NCI-H2196 (cell line): Measurements from ENCODE around the gene ASCC3.
A peak's percentile ranks its signal among the peaks of the same experiment; 100 is the strongest.

ENCODE experiments used
- DNase-seq: peaks from one replicate; lab custom pipeline; 2025; ENCODE audit not compliant: unreplicated experiment; lab: John Stamatoyannopoulos, UW

Gene ASCC3

GRCh38 chr6:100512203-100512862, 368.8 kb downstream of the ASCC3 start:
- peak; percentile 7 for DNase-seq

GRCh38 chr6:100509101-100509500, 372.0 kb downstream of the ASCC3 start:
- DNase-seq = no peak

DNA sequence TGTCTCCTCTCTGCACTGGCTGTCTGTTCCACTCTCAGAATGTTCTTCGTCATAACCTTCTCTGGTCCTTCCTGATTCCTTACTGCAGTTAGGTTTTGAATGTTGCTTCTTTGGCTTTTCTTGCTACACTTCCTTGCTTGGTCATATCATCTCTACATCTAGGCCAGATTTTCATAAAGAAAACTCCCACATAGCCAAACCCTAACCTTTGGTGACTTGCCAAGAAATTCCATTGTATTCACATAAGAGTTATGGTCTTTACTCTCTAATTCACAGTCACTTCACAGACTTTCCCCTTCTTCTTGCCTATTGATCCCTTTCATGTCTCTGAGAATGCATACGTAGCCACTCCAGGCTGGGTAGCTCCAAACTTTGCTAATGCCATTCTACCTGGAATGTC, 374.5 kb downstream of the ASCC3 start:
- DNase-seq = no peak

GRCh38 chr6:100504786-100505737, 376.1 kb downstream of the ASCC3 start:
- no peak for DNase-seq

- no peak for DNase-seq
Measured at GRCh38 chr6:100503043-100503705, 378.0 kb downstream of the ASCC3 start.

- no peak for DNase-seq
Measured at GRCh38 chr6:100493206-100493888, 387.8 kb downstream of the ASCC3 start.

- DNase-seq = no peak
Measured at GRCh38 chr6:100491952-100492670, 389.0 kb downstream of the ASCC3 start.

GRCh38 chr6:100490065-100490464, 391.1 kb downstream of the ASCC3 start:
- no peak for DNase-seq

- DNase-seq = no peak
Measured at GRCh38 chr6:100488244-100488643, 392.9 kb downstream of the ASCC3 start.

- no peak for DNase-seq
Measured at GRCh38 chr6:100487638-100488037, 393.5 kb downstream of the ASCC3 start.

DNA sequence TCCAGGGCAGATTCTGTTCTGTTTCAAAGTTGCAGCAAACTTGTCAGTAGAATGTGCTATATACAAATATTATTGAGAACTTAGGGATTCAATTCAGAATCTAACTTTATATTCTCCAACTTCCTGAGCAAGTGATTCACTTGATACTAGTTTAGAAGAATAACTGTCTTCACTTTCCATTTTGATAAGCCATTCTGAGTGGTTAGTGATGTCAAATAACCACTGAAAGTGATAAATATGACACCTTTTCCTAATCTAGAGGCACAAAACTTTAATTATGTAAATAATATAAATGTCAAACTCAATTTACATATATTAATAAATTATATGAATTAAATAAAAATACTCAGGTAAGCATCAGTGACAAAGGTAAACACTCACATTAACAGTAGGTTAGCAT, 395.9 kb downstream of the ASCC3 start:
- DNase-seq = no peak

DNA sequence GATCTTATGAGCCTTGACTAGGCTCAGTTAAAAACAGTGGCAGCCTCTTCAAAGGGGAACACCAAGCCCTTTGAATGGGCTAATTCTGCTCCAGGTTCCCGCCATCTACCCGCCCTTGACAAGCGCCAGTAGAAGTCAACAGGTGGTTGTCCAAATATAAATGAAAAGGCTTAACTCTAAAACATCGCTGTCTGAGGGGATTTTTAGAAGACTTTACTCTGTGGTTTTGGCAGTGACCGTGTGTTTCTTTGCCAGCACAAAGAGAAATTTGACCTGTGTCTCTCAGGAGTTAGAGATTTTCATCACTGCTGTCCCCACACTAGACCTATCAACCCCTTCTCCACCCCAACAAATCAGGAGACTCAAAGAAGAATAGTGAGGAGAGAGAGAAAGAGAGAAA, 396.7 kb downstream of the ASCC3 start:
- DNase-seq = peak; percentile 13

- DNase-seq = no peak
Measured at GRCh38 chr6:100482698-100483097, 398.4 kb downstream of the ASCC3 start.

DNA sequence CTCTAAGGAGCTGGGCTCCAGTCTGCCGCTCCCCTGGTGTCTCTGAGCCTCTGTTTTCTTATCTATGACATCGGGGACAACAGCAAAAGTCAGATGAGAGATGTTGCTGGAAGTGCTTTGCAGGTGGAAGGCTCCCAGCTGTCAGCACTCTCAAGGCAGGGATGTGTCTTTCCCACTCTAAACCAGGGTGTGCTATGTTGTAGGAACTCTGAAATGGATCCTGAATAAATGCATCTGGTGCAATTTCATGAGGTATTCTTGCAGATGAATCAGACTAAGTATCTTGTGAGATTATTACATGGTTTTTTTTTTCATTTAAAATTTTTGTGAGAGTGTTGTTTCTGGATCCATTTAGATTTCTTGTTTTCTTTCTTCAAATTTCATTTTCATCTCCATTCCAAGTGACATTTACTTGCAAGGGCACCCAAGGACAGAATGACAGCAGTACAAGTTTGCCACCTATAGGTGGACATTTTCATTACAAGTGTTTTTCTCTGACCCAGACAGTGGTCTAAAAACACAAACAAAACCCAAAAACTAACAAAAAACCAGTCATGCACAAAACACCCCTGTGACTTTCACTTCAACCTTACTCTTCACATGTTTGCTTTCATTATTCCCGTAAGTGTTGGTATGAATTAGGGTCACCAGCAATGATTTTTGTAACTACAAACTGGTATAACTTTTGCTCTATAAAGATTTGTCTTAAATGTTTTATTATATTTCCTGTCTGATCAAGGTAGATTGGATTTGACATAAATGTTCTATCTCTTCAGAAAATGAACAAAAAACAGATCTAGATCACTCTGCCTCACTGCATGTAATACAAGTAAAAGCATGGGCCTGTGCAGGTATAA, 401.7 kb downstream of the ASCC3 start:
- DNase-seq = peak; percentile 30

GRCh38 chr6:100475554-100476320, 405.4 kb downstream of the ASCC3 start:
- DNase-seq = no peak

DNA sequence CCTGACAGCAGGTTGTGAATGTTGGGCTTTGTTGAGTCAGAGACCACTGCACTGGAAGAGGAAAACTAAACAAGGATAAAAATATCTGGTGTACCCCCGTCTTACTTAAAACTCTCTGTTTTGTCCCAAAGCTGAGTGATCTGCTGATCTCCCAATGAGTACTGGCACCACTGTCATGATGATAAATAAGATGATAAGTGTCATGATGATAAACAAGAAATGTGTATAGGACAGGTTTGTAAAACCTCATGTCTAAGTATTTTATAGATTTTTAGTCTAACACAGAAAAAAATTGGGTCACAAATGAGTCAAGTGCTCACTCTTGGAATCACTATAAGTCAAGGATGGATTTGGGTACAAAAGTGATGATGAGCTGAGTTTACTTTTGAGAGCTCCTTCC, 407.9 kb downstream of the ASCC3 start:
- DNase-seq = no peak

DNA sequence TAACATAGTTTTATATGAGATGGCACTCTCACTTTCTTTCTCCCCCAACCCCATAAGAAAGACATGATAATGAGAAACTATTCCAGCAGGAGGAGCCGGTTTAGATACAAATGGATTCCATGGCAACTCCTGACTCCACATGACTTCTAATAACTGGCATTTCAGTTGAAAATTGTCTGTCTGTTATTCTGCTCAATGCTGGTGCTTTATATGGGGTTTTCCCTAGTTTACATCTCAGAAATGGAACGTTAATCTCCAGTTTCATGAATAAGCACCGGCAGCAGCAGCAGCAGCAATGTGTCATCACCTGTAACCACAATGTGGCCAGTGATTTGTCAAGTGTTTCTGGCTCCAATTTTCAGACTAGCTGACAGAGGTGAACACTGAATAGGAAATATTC, 408.5 kb downstream of the ASCC3 start:
- peak; percentile 16 for DNase-seq

DNA sequence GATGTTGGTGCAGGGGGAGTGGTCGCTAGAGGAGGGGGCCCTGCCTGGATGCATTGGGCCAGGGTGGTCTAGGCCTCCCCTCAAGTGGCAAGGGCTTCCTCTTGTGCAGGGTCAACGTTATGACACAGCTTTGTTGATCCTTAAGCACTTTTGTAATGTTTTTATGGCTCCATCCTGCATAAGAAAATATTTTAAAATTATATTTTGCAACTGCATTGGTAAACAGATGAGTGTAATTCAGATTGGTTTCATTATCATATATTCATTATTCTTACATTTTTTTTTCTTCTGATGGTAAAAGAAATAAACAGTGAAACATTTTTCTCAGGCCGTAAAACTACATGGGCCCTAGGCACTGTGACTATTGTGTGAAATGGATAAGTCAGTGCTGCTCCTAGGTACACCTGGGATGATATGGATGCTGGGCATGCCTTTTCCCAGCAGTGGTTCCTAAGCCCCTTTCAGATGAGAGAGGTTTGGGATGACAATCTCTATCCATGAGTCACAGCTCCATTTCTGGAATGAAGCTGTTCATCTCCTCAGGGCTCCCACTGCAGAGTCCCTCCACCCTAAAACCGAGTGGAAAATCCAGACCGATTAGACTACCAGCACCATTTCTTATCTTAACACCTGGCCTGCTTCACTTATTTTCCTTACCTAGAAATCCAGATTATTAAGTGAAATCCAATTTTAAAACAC, 410.6 kb downstream of the ASCC3 start:
- DNase-seq = no peak
